ENCODE measurements around the gene EFCAB14.
"Not testable (repeated sequence)": the region's sequence is repeated elsewhere in the genome, so short reads cannot be mapped to it uniquely, and the experiment has no call there.

EFCAB14 gene, protein sequence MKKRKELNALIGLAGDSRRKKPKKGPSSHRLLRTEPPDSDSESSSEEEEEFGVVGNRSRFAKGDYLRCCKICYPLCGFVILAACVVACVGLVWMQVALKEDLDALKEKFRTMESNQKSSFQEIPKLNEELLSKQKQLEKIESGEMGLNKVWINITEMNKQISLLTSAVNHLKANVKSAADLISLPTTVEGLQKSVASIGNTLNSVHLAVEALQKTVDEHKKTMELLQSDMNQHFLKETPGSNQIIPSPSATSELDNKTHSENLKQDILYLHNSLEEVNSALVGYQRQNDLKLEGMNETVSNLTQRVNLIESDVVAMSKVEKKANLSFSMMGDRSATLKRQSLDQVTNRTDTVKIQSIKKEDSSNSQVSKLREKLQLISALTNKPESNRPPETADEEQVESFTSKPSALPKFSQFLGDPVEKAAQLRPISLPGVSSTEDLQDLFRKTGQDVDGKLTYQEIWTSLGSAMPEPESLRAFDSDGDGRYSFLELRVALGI

GRCh38 chr1:46718727-46719622 lies at the start of gene EFCAB14:
Gene EFCAB14, minus strand, starts transcription at chr1:46719114. Its CDS starts 1,027 bp downstream, at chr1:46718087.
- DNase-seq = peak; percentile 70

DNA sequence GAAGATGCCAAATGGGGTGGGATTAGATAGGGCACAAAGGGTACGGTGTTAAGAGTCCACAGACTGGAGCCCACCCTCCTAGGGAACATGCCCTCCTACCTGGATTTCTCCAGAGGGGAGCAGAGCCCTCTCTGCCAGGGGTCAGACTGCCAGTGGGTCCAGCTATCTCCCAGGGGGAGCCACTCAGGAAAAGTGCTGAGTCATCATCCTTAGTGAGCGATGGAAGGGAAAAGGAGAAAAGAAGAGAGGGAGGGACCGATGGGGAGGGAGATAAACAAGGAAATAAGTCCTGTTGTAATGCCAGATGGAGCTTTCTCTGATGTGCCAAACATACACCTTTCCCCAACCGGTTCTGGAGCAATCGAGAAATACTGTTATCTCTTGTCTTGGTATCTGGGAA lies 49.5 kb upstream of the EFCAB14 start:
- DNase-seq = no peak

DNA sequence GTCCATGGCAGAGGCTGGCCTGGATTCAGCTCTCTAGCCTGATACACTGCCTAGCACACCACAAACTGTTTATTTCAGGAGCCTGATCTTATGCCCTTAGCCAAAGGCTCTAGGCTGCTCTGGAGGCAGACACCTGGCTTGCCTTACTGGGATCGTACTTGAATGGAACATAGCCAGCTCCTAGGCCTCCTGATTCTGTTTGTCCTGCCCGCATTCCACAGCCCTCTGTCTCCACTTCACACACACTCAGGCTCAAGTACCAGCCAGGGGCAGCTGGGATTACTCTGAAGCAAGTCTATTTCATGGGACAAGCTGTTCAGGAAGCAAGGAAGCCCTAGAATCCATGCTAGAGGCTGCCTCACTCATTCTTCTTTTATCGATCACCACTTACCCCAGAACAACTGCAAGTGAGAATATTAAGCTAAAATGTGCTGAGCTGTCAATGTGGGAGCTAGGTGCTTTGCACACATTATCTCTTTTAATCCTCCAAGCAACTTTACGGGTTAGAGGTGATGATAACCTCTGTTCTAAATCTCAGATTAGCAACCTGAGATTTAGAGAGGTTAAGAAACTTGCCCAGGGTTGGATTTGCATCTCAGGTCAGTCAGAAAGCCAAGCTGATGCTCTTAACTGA lies 48.9 kb upstream of the EFCAB14 start:
- DNase-seq = no peak

- no peak for DNase-seq
Observed at GRCh38 chr1:46764402-46764801, 45.5 kb upstream of the EFCAB14 start.

DNA sequence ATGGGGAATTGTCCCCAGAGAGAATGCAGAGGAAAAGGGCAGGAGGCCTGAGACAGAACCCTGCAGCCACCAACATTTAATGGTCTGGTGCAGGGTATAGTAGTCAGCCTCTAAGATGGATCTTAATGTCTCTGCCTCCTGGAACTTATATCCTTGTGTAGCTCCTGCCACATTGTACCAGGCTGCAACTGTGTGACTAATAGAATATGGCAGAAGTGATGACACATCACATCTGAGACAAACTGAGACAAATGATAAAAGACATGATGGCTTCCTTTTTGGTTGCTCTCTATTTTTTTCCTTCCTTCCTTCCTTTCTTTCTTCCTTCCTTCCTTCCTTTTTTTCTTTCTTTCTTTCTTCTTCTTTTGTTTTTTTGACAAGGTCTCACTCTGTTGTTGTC lies 42.8 kb upstream of the EFCAB14 start:
- DNase-seq = no peak

DNA sequence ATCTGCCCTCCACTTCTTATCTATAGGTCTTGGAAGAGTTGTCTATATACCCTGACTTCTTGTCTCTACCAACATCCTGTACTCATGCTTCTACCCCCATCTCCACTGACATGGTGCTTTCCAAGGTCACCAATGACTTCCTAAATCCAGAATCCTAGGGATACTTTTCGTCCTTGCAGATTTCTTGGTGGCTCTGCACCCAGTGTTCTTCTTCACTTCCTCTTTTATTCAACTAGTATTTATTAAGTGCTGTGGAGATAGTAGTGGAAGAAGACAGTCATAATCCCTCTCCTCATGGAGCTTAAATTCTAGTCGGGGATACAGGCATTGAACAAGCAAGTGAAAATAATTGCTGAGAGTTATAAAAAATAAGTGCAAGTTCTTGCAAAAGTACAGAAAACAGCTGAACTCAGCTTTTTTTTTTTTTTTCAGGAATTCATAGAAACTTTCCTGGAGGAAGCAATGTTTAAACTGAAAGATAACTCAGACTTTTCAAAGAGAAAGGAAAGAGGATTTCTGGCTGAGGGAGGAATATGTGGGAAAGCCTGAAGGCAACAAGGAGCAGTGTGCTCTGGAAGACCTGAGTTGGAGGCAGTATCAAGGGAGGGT lies 41.7 kb upstream of the EFCAB14 start:
- no peak for DNase-seq

DNA sequence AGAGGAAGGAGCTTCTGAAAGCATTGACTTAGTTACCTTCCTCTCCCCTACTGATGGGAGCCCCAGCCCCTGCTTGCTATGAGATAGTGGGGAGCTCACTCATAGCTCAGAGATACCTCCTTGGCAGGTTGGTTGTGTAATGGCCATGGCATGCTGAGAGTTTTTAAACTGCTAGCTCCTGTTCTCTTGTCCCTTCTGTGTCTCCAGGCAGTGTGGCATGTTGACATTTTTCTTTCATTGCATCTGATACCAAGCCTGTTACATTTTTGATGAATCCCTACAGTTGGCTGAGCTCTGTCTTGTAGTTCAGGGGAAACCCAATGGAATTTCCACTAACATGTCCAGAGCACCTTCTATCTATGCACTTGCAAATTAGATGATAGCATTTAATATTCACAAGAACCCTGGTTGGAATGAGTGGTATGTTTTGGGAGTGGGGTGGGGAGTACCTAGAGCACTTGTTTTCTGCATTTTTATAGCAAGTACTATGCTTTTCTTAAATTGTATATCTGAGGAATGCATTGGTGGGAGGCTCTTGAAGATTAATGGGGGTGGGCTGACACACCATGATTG lies 39.1 kb upstream of the EFCAB14 start:
- no peak for DNase-seq

DNA sequence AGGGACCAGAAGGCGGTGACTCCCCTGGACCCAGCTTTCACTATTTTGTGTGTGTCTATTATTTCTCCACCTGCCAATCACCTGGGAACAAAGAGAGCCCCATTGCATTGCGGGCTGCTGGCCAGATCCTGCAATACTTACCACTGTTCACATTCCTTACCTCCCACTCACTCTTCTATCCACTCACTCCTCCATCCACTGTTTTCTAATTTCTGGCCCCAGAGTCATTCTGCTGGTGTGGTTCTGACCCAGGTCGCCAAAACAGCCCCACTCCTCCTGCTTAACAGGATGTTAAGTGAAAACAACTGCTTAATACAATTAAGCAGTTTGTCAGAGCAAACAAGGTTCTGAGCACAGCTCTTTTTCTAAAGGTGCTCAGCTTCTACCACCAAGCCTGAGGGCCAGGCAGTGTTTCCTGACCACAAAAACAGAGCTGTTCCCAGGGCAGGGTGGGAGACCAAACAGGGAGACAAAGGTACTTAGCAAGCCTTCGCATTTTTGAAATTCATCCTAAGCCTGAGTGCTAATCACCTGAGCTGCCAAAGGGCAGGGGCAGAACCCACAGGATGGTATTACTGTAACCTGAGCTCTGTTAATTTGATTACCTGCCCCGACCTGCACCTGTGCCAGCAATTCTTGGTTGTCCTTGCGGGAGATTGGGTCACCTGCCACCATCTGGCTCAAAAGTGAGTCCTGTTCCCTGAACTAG lies 38.5 kb upstream of the EFCAB14 start:
- DNase-seq = no peak

- DNase-seq = no peak
Observed at GRCh38 chr1:46755121-46755520, 36.2 kb upstream of the EFCAB14 start.

DNA sequence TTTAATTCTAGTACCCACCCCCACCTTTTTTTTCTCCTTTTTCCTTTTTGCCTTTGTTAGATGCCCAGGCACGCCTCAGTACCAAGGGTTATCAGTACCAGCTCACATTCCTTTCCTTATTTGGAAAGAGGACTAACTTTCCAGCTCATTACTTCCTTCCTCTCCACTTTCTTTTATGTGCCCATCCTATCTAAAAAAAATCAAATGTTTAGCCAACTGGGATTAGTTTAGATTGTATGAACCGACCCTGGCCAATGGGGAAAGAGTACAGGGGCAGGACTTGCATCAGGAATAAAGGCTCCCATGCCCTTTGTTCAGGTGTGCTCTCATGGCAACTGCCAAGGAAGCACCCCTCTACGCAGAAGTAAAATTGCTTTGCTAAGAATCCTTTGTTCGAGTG lies 35.8 kb upstream of the EFCAB14 start:
- DNase-seq = not testable (repeated sequence)

DNA sequence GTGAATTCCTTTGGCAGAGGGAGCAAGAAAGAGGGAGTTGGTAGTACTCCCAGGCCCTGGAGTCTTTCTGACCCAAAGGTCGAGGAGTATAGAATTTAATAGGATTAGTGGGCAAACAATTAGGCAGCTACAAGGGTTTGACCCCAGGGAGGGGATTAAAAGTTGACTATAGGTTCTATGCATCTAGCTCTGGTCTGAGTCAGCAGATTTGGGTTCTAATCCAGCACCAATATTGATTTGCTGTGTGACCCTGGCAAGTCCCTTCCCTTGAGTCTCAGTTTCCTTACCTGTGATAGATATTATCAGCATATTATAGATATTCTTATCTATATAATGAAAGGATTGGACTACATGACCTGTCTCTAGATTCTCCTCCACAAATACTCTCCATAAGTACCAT lies 35.1 kb upstream of the EFCAB14 start:
- no peak for DNase-seq

DNA sequence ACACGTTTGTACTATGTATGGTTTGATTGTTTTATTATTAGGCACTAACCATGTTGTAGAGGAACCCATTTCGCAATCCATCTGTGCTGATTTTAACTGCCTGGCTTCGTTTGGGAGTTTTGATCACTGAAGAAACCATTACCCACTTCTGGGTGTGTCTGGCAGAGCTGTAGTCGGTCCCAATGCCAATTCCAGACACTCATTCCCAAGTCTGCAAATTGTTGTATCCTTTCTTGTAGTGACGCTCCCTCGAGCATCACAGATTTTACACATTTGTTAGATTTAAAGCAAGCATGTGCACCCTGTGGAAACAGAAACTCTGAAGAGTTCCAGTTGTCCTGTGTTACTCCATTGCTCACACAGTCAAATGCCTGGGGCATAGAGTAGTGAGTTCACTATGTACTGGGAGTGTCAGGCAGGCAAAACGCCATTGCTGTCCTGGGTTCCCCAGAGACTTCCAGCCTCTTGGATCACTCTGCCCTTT lies 31.0 kb upstream of the EFCAB14 start:
- DNase-seq = no peak

GRCh38 chr1:46749404-46749803 lies 30.5 kb upstream of the EFCAB14 start:
- DNase-seq = no peak

DNA sequence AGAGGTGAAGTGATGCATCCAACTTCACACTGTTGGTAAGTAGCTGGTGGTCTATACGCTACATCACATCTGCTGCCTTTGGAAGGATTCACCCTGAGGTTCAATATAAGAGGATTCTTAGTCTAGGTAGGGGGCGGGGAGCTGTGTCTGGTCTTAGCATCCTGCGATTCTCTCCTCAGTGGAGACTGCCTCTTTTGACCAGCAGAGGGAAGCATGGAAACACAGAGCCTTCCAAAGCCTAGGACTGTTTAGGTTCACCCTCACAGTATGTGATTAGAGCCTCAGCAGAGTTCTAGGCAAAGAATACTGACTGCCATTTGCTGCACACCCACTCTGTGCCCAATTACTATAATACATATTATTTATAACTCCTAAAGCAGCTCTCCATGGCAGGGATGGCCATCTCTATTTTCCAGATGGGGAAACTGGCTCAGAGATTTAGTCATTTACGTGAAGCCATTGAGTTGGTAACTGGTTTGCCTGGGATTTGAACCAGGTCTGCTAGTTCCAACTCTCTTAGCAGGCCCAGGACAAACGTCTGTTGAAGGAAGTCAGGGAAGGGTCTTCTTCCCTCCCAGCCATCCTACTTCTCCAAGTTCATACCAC lies 28.9 kb upstream of the EFCAB14 start:
- DNase-seq = peak; percentile 41

GRCh38 chr1:46742069-46742468 lies 23.2 kb upstream of the EFCAB14 start:
- DNase-seq = no peak

- DNase-seq = peak; percentile 2
Observed at GRCh38 chr1:46735708-46736324, 16.9 kb upstream of the EFCAB14 start.

DNA sequence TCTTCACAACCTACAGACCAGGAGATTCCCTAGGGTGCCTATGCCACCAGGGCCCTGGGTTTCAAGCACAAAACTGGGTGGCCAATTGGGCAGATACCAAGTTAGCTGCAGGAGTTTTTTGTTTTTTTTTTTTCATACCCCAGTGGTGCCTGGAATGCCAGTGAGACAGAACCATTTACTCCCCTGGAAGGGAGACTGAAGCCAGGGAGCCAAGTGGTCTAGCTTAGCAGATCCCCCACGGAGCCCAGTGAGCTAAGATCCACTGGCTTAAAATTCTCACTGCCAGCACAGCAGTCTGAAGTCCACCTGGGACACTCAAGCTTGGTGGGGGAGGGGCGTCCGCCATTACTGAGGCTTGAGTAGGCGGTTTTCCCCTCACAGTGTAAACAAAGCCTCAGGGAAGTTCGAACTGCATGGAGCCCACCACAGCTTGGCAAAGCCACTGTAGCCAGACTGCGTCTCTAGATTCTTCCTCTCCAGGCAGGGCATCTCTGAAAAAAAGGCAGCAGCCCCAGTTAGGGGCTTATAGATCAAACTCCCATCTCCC lies 9.5 kb upstream of the EFCAB14 start:
- DNase-seq = not testable (repeated sequence)

DNA sequence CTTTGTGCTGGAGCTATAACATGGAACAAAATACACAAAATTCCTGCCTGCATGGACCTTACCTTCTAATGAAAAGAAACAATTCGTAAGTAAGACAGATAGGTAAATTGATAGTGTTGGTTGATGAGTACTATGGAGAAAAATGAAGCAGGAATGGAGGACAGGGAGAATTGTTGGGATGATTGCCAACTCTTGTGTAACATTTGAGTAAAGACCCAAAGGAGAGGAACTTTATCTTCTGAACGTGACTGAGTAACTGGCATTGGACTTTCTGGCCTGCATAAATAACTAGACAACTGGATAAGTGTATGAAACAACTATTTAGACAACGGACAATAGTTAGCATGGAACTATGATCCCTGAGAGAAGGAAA lies 6.8 kb upstream of the EFCAB14 start:
- no peak for DNase-seq

GRCh38 chr1:46724991-46725735 lies 6.2 kb upstream of the EFCAB14 start:
- DNase-seq = peak; percentile 62

- DNase-seq = no peak
Observed at GRCh38 chr1:46723901-46724300, 5.0 kb upstream of the EFCAB14 start.

Measured in amniotic stem cell (primary cell).